Hippocampal formation (tissue), 2 donors: ENCODE results near the gene ALPL.
A peak's percentile ranks its signal among the peaks of the same experiment; 100 is the strongest.
"Not testable (repeated sequence)": the region's sequence is repeated elsewhere in the genome, so short reads cannot be mapped to it uniquely, and the experiment has no call there.

Experiments used
- DNase-seq, 2 donors: peaks; one replicate each; lab custom pipeline; 2025; lab: John Stamatoyannopoulos, UW

ALPL gene

GRCh38 chr1:21507511-21508270 is 1.5 kb upstream of the ALPL start:
- DNase-seq, result no peak

- no peak for DNase-seq
Observed at GRCh38 chr1:21508580-21509350, 458 bp upstream of the ALPL start.

DNA sequence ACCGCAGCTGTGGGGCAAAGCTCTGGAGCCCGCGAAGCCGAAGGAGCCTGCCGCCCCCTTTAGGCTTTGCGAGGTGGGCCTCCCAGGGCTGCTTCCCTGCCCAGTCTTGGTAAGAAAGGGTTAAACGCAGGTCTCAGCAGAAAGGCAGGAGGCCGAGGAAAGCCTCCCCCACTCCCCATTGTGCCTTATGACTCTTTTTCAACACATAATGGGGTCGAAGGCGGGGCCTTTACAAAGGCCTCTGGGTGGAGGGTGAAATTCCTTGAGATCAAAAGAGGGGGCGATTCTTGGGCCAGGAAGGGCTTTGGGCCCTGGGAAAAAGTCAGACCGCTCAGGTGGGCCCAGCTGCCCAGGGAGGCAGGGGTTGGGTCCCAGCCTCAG is 880 bp downstream of the ALPL start:
- no peak for DNase-seq

- DNase-seq, result no peak
Observed at GRCh38 chr1:21510885-21511578, 1.8 kb downstream of the ALPL start.

GRCh38 chr1:21511579-21512522 is 2.6 kb downstream of the ALPL start:
- DNase-seq, result no peak

- no peak for DNase-seq
Observed at GRCh38 chr1:21514245-21514644, 5.0 kb downstream of the ALPL start.

DNA sequence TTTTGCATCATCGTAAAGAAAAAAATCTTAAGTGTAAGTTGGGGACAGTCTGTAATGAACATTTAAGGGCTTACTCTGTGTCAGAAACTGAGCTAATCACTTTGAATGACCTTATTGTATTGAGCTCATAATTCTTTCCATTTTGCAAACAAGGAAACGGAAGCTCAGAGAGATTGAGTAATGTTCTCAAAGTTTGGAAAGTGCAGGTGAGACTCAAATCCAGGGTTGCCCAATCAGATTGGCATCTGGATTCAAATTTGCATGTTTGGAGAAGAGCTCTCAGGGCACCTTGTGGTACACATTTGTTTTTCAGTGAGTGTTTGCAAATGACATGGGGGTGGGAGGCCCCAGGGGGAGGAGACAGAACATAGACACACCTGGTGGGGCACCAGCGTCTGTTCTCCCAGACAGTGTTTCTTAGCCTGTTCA is 8.0 kb downstream of the ALPL start:
- DNase-seq, result no peak

GRCh38 chr1:21517660-21518480 is 8.6 kb downstream of the ALPL start:
- DNase-seq, result no peak

GRCh38 chr1:21518774-21519455 is 9.7 kb downstream of the ALPL start:
- no peak for DNase-seq

- DNase-seq, result not testable (repeated sequence)
Observed at GRCh38 chr1:21519486-21520070, 10.4 kb downstream of the ALPL start.

GRCh38 chr1:21520899-21521716 is 11.9 kb downstream of the ALPL start:
- DNase-seq, result no peak

GRCh38 chr1:21521717-21522060 is 12.5 kb downstream of the ALPL start:
- no peak for DNase-seq

DNA sequence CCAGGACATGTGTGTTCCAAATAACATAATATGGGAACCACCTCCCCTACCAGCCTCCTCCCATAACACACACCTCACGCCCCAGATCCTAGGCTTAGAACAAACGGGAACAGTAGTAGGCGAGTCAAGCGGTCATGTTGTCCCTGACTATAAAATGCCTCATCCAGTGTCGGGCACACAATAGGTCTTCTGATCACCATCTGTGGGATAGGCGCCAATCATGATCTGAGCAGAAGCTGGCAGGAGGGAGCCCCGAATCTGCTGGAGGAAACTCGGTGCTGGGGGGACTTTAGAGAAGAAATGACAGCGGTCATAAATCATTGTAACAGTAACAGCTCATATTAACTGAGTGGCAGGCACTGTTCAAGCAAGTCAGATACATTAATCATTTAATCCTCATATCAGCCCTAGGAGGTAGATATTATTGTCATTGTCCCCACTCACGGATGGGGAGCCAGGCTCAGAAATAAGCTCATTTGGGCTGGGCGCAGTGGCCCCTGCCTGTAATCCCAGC is 13.4 kb downstream of the ALPL start:
- DNase-seq, result no peak

- no peak for DNase-seq
Observed at GRCh38 chr1:21523297-21523813, 14.1 kb downstream of the ALPL start.

- no peak for DNase-seq
Observed at GRCh38 chr1:21524220-21524619, 15.0 kb downstream of the ALPL start.

DNA sequence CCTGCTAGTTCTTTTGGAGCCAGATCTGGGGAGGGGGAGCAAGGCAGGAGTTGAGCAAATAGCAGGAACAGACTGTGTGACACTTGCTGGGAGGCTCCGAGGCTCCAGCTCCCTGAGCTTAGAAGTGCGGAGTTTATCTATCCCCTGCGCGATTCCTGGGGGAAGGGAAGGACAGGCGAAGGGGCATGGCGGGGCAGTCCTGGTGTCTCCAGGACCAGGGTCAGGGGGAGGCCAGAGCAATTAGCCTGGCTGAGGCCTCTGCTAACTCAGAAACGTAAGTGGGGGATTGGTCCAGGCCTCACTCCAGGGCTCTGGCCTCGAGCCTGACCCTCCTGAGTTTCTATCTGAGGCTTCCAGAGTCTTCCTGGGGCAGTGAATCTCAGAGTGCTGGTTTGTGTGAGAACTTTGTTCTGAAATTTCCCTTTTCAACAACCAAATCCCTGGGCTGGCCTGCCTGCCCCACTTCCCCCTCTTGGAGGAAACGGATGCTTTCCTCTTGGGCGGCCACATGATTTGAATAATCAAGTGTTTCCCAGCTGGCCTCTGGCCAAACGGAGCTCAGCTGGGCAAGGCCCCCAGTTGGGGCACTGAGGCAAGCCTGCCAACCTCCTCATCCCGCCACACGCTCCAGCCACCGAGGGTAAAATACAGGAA is 15.6 kb downstream of the ALPL start:
- peak; percentile 46 for DNase-seq

DNA sequence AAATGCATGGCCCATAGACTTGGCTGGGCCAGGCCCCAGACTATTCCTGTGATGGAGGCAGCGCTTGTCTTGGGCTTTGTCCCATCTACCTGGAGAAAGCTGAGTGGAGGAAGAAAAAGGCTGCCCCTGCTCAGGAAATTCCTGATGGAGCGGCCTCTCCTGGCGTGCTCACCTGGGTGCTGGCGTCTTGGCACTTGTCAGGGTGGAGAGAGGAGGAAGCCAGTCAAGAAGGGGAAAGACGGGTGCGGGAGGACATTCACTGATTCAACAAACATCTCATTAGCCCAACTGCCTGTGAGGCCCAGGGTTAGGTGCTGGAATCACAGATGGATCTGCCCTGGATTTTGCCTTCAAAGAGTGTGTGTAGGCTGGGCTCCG is 16.1 kb downstream of the ALPL start:
- no peak for DNase-seq

GRCh38 chr1:21526441-21526840 is 17.2 kb downstream of the ALPL start:
- DNase-seq, result no peak
